Mucosa of gallbladder (tissue), 1 donor: ENCODE data around the gene QSOX2. TPM values are rescaled to one million over a fixed set of nuclear protein-coding genes. Genes with fewer than 3 reads are reported as not detected.

Experiments
- DNase-seq: peaks from one replicate; pipeline ENCODE4 v3.0.0-alpha.2; 2020; ENCODE audit warnings: low spot score
- total RNA-seq: library from RNA; stranded (reverse); gene quantifications from one replicate; pipeline ENCODE4 v1.2.1, GENCODE V29; 2021
- donor health status: DM: no; HTN: no; CAD: no.

Gene QSOX2
- total RNA-seq, 1 donor from 2014 or later = 8.4 TPM

GRCh38 chr9:136174779-136175615 is 70.6 kb downstream of the QSOX2 start:
- no peak for DNase-seq

- no peak for DNase-seq
Measured at GRCh38 chr9:136173648-136174290, 71.8 kb downstream of the QSOX2 start.

DNA sequence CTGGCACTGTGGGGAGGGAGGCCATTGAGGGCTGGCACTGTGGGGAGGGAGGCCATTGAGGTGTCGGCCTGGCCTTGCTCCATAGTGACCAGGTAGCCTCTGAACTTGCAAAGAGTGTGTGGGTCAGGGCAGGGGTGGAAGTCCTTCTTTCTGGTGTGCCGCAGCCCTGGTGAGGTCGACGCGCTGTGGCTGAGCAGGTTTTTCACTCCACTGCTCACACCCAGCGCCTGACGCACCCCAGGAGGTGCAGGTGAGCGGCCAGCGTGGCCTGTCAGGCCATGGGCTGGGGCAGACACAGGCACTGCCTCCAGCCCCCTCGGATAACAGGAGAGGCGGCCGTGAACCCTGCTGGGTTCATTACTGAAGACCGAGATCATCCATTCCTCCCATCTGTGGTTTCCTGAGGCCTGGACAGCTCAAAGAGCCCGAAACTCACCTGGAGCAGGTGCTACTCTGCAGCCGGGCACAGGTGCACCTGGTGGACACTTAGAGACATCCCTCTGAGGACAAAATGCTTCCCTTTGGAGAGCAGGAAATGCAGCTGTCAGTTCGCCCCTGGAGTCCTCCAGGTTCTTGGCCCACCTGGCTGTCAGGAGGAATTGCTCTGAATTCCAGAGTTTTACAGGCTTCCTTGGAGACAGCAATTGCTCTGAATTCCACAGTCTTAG is 73.1 kb downstream of the QSOX2 start:
- no peak for DNase-seq

DNA sequence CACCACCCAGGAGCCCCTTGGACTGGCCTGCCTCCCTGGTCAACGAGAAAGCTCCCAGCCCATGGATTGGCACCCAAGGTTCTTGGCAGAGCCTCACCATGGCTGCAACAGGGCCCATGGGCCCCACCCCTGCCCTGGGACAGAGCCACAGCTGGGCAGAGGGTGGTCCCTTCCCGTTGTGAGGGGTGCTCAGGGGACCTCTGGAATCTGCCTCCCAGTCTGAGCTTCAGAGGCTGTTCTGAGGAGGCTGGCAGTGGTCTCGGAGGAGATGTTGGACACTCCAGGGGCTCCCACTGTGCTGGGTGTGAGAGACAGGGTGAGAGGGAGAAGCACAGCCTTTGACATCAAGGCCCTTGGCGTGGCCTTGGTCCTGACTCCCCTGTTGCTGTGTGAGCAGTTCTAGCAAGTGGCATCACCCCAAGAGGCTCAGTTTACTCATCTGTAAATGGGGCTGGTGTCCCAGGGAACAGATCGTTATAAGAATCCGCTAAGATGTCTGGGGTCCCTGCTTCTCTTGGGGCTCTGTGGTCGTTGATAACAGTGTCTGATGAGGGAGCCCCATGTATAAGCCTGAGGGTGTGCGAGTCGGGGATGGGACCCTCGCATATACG is 73.7 kb downstream of the QSOX2 start:
- DNase-seq = no peak

- DNase-seq = no peak
Measured at GRCh38 chr9:136171009-136171800, 74.4 kb downstream of the QSOX2 start.

- DNase-seq = no peak
Measured at GRCh38 chr9:136170006-136170901, 75.4 kb downstream of the QSOX2 start.

DNA sequence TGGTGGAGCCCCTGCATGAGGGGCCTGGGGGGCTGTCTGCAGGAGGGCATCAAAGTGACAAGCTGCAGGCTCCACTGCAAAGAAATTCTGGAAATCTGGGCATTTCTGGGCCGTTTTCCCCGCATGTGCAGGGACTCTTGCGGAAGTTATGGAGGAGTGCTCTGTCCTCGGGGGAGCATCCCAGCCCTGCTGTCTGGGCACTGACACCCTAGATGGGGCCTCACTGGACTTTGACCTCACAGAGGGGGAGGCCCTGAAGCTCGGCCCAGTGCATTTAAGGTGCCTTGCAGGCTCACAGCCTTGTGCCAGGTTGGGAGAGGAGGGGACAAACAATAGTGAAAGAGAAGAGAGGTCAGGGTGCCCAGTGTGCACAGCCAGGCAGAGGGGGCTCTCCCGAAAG is 76.1 kb downstream of the QSOX2 start:
- DNase-seq = no peak

DNA sequence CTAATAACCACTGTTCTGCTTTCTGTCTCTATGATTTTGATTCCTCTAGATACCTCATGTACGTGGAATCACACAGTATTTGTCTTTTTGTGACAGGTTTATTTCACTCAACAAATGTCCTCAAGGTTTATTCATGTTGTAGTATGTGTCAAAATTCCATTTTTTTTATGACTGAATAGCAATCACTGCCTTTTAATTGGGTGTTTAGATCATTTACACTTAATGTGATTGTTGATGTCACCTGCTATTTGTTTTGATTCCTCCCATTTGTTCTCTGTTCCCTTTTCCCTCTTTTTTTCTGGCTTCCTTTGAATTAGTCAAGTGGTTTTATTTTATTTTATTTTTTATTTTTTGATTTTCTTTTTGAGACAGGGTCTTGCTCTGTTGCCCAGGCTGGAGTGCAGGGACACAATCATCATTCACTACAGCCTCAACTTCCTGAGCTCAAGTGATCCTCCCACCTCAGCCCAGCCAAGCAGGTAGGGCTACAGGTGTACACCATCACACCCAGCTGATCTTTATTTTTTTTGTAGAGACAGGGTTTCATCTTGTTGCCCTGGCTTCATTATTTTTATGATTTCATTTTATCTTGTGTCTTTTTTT is 82.3 kb downstream of the QSOX2 start:
- no peak for DNase-seq

DNA sequence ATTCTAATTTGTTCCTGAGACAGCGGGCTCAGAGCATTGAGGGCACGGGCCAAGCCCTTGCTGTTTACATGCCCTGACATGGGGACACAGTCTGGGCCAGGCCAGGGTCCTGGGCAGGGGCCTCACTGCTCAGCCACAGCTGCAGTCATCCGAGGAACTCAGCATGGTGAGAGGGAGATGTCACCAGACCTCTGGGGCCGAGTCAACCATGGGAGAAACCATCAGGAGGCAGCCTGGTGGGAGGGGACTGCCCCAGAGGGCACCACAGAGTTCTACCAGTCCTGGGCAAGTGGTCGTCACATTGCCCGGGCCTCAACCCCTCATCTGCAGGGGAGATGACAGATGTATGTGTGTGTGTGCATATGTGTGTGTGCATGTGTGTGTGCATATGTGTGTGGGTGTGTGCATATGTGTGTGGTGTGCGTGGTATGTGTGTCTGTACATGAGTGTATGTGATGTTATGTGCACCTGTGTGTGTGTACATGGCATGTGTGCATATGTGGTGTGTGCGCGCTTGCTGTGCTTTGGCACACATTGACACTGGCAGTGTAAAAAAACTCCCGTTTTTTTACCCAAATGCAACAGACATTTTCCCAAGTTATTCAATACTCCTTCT is 84.5 kb downstream of the QSOX2 start:
- DNase-seq = no peak

- no peak for DNase-seq
Measured at GRCh38 chr9:136160381-136160841, 85.2 kb downstream of the QSOX2 start.

DNA sequence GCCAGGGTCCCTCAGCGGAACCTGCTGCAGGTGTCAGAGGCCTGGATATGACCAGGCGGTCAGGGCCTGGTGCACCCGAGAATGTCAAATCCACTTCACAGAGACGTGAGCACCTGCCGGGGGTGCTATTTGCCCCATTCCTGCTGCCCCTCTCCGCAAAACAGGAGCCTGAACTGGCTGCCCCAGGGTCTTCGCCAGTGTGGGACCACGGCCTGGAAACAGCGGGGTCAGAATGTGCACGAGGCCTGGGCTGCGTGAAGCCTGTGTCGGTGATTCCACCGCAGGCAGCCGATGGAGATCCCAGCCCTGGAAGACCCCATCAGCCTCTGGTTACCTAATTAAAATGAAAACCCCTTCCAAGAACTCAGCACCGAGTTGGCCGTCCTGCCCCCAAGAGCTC is 85.8 kb downstream of the QSOX2 start:
- no peak for DNase-seq

DNA sequence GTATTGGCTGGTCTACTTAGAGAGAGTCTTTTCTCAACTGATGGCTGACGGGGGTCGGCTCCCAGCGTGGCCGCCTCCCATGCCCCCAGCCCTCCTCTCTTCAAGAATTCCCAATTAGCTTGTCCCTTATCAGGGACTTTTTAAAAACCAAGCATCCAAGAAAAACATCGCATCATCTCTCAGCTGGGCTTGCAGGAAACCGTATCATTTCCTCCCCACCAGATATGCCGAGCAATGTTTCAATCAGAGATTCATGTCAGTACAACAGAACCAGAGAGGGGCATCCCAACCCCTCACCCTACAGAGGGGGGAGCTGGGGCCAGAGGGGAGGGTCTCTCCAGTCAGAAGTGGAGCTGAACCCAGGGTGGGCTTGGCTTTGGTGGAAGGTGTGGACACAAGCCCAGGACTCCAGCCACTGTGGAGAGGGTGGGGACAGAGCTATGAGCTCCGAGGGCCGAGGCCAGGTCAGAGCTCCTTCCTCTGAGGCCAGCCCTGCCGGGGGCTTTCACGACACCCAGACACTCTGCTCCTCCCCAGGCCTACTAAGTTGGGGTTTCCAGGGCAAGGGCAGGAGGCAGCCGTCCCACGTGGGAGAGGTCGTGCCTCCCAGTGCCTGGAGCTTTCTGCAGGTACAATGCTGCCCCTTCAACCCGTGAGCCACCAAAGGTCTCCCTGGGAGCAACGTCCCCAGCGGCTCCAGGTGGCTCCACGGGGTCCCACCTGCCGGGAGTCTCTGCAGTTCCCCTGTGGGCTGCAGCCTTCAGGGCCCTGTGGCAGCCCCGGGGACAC is 87.9 kb downstream of the QSOX2 start:
- DNase-seq = no peak

Other genes starting within 250 kb of the QSOX2 start
- 59.6 TPM for gene NACC2, start 150.5 kb downstream of the QSOX2 start, total RNA-seq
- 40.6 TPM for gene TMEM250, start 126.9 kb downstream of the QSOX2 start, total RNA-seq
- not detected for gene LHX3, start 40.7 kb downstream of the QSOX2 start, total RNA-seq
- gene CCDC187, start 58.3 kb upstream of the QSOX2 start, total RNA-seq = 1.8 TPM
- 24.6 TPM for gene GPSM1, start 81.7 kb upstream of the QSOX2 start, total RNA-seq
- gene DNLZ, start 117.9 kb upstream of the QSOX2 start, total RNA-seq = 16.4 TPM
- gene CARD9, start 127.9 kb upstream of the QSOX2 start, total RNA-seq = 8.2 TPM
- 9.1 TPM for gene SNAPC4, start 154.4 kb upstream of the QSOX2 start, total RNA-seq
- 38.8 TPM for gene ENTR1, start 164.8 kb upstream of the QSOX2 start, total RNA-seq
- gene PMPCA, start 164.8 kb upstream of the QSOX2 start, total RNA-seq = 41.2 TPM
- gene INPP5E, start 194.0 kb upstream of the QSOX2 start, total RNA-seq = 18.7 TPM
- gene SEC16A, start 237.2 kb upstream of the QSOX2 start, total RNA-seq = 78.4 TPM